Peyer's patch (tissue), 4 donors: ENCODE data around the gene CTTNBP2NL. TPM values are rescaled to one million over a fixed set of nuclear protein-coding genes. Genes with fewer than 3 reads are reported as not detected.

Experiments
- DNase-seq, 3 donors: peaks; one replicate each; pipeline ENCODE4 v3.0.0-alpha.2; 2017 to 2019
- H3K27ac ChIP-seq, 4 donors: fragments of 200-600 bp; sonication (generic); one replicate each; pipeline ENCODE4 v1.5.1; 2016 to 2019
- H3K27me3 ChIP-seq, 2 donors: fragments of 200-600 bp; sonication (generic); one replicate each; pipeline ENCODE4 v1.5.1; 2019
- H3K36me3 ChIP-seq, 3 donors: fragments of 200-600 bp; sonication (generic); one replicate each; pipeline ENCODE4 v1.5.1; 2016 to 2019
- H3K4me1 ChIP-seq, 4 donors: fragments of 200-600 bp; sonication (generic); one replicate each; pipeline ENCODE4 v1.5.1; 2016 to 2019
- H3K4me3 ChIP-seq, 4 donors: fragments of 200-600 bp; sonication (generic); 1 replicate in 3 of 4; 2 replicates in 1 of 4; pipeline ENCODE4 v1.5.1; 2016 to 2019; ENCODE audit warnings: mild to moderate bottlenecking in 1 of 4
- H3K9me3 ChIP-seq, 4 donors: fragments of 200-600 bp; sonication (generic); one replicate each; pipeline ENCODE4 v1.5.1; 2016 to 2019; ENCODE audit warnings: mild to moderate bottlenecking in 1 of 4
- POLR2A ChIP-seq, 2 donors: fragments of 450-650 bp; IDR thresholded peaks; one replicate each; pipeline ENCODE4 v1.5.1; 2017; ENCODE audit warnings: antibody characterized with exemption in 2 of 2, mild to moderate bottlenecking in 2 of 2, moderate library complexity in 2 of 2
- total RNA-seq, 4 donors: library from RNA; depleted of rRNA; stranded (reverse); fragments of >200 nt; gene quantifications; one replicate each; pipeline ENCODE4 v1.1.0, GENCODE V29; 2016
- TF ChIP-seq, protein P1 (sequence below), 6 experiments: fragments of 450-650 bp in 4 of 6; fragments of 200-600 bp in 2 of 6; sonication (generic) in 1 of 6; IDR thresholded peaks; one replicate each; pipeline ENCODE4 v1.5.1; 2017 to 2019; ENCODE audit warnings: antibody characterized with exemption in 6 of 6, mild to moderate bottlenecking in 3 of 6, moderate library complexity in 1 of 6

CTTNBP2NL gene
- total RNA-seq, 4 donors from 2014 or later, result 28.4 to 81.7 (median 59.1) TPM

GRCh38 chr1:112369392-112370285, 26.4 kb upstream of the CTTNBP2NL start:
- TF ChIP-seq, protein P1, sequence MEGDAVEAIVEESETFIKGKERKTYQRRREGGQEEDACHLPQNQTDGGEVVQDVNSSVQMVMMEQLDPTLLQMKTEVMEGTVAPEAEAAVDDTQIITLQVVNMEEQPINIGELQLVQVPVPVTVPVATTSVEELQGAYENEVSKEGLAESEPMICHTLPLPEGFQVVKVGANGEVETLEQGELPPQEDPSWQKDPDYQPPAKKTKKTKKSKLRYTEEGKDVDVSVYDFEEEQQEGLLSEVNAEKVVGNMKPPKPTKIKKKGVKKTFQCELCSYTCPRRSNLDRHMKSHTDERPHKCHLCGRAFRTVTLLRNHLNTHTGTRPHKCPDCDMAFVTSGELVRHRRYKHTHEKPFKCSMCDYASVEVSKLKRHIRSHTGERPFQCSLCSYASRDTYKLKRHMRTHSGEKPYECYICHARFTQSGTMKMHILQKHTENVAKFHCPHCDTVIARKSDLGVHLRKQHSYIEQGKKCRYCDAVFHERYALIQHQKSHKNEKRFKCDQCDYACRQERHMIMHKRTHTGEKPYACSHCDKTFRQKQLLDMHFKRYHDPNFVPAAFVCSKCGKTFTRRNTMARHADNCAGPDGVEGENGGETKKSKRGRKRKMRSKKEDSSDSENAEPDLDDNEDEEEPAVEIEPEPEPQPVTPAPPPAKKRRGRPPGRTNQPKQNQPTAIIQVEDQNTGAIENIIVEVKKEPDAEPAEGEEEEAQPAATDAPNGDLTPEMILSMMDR (IDR thresholded peaks at IDR 0.05), result peak; percentile 80 to 95 (median 94)
- no peak for TF ChIP-seq POLR2A (IDR thresholded peaks at IDR 0.05)
- DNase-seq, result peak; percentile 78 to 94 (median 92)
- H3K36me3 ChIP-seq, result no peaks in the 10 kb centered on the region
- H3K9me3 ChIP-seq, result no peaks in the 10 kb centered on the region
- no peak overlapping the region for H3K4me3 ChIP-seq
- no peak overlapping the region for H3K27ac ChIP-seq
- no peaks in the 10 kb centered on the region for H3K27me3 ChIP-seq
- H3K4me1 ChIP-seq, result no peaks in the 10 kb centered on the region

DNA sequence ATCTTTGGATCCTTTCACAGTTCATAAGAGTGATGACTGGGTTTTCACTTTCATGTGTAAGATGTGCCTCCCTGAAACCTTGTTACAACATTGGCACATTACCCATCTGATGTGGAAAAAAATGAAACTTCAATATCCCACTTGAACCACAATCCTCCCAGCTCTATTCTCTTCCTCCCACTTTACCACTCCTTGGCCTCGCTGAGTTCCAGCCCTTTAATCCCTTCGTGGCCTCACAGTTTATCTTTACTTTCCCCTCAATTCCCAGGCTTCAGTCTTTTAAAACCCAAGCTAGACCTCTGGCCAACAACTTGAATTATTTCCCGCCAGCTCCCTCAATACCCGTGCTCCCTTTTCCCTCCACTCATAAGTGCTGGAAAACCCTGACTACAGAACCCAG, 25.0 kb upstream of the CTTNBP2NL start:
- TF ChIP-seq POLR2A (IDR thresholded peaks at IDR 0.05), result no peak
- TF ChIP-seq, protein P1 (IDR thresholded peaks at IDR 0.05), result no peak
- Histone ChIP-seq H3K4me3 (no peak overlapping the region), H3K9me3 (no peaks in the 10 kb centered on the region), H3K4me1 (no peaks in the 10 kb centered on the region), H3K36me3 (no peaks in the 10 kb centered on the region), H3K27ac (no peak overlapping the region), H3K27me3 (no peaks in the 10 kb centered on the region)
- DNase-seq, result no peak

GRCh38 chr1:112371775-112372174, 24.2 kb upstream of the CTTNBP2NL start:
- H3K27ac ChIP-seq, result no peak overlapping the region
- H3K4me3 ChIP-seq, result no peak overlapping the region
- no peaks in the 10 kb centered on the region for H3K36me3 ChIP-seq
- no peak for TF ChIP-seq POLR2A (IDR thresholded peaks at IDR 0.05)
- TF ChIP-seq, protein P1 (IDR thresholded peaks at IDR 0.05), result no peak
- H3K27me3 ChIP-seq, result no peaks in the 10 kb centered on the region
- no peaks in the 10 kb centered on the region for H3K4me1 ChIP-seq
- no peak for DNase-seq
- no peaks in the 10 kb centered on the region for H3K9me3 ChIP-seq

DNA sequence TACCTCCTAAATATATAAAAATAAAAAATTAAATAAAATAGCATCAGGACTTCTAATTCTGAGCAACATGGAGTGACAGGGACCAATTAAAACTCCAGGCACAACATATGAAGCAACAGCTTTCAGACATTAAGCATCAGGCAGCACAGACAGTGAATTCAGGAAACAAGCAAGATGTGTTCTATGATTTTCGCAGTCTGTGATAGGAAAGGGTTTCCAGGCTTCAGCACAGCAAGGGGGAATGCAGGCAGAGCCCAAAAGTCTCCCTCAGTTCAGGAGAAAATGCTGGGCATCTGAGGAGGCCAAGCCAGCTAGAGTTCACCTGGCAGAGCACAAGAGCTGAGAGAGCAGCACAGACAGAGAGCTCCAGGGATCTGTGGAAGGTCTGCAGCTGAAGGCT, 22.2 kb upstream of the CTTNBP2NL start:
- no peak for DNase-seq
- H3K27me3 ChIP-seq, result no peaks in the 10 kb centered on the region
- H3K36me3 ChIP-seq, result no peaks in the 10 kb centered on the region
- no peak overlapping the region for H3K27ac ChIP-seq
- TF ChIP-seq, protein P1 (IDR thresholded peaks at IDR 0.05), result no peak
- no peak for TF ChIP-seq POLR2A (IDR thresholded peaks at IDR 0.05)
- H3K9me3 ChIP-seq, result no peaks in the 10 kb centered on the region
- no peak overlapping the region for H3K4me3 ChIP-seq
- H3K4me1 ChIP-seq, result no peaks in the 10 kb centered on the region

DNA sequence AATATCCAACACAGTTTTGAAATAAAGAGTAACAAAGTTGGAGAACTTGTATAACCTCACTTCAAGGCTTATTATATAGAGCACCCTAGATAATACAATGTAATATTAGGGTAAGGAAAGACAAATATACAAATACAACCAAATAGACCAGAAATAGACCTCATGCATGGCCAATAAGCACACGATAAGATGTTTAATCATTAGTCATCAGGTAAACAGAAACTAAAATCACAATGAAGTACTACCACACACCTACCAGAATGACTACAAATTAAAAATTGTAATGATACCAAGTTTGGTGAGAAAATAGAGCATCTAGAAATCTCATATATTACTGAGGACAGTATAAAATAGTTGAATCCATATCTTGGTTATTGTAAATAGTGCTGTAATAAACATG, 20.3 kb upstream of the CTTNBP2NL start:
- DNase-seq, result no peak
- no peak for TF ChIP-seq POLR2A (IDR thresholded peaks at IDR 0.05)
- TF ChIP-seq, protein P1 (IDR thresholded peaks at IDR 0.05), result no peak
- Histone ChIP-seq H3K4me3 (no peak overlapping the region), H3K27me3 (no peaks in the 10 kb centered on the region), H3K36me3 (no peaks in the 10 kb centered on the region), H3K4me1 (no peaks in the 10 kb centered on the region), H3K27ac (no peak overlapping the region), H3K9me3 (no peaks in the 10 kb centered on the region)
